Fibroblast of pulmonary artery (primary cell): ENCODE data around the gene GSTM4.
A peak's percentile ranks its signal among the peaks of the same experiment; 100 is the strongest.
"Not testable (repeated sequence)": the region's sequence is repeated elsewhere in the genome, so short reads cannot be mapped to it uniquely, and the experiment has no call there.

Experiments
- DNase-seq: peaks from one replicate; pipeline ENCODE4 v3.0.0-alpha.2; 2010; ENCODE audit warnings: low read depth
- H3K4me3 ChIP-seq: replicated peaks from 2 replicates; pipeline ENCODE4 v1.5.1; 2011; ENCODE audit warnings: low read depth, mild to moderate bottlenecking, control low read depth, low read length, moderate library complexity
- TF ChIP-seq, protein P1 (sequence below): IDR thresholded peaks from 2 replicates; pipeline ENCODE4 v1.5.1; 2011; ENCODE audit warnings: mild to moderate bottlenecking, control low read depth, low read length, inconsistent platforms; ENCODE audit errors: missing control alignments

Gene GSTM4

DNA sequence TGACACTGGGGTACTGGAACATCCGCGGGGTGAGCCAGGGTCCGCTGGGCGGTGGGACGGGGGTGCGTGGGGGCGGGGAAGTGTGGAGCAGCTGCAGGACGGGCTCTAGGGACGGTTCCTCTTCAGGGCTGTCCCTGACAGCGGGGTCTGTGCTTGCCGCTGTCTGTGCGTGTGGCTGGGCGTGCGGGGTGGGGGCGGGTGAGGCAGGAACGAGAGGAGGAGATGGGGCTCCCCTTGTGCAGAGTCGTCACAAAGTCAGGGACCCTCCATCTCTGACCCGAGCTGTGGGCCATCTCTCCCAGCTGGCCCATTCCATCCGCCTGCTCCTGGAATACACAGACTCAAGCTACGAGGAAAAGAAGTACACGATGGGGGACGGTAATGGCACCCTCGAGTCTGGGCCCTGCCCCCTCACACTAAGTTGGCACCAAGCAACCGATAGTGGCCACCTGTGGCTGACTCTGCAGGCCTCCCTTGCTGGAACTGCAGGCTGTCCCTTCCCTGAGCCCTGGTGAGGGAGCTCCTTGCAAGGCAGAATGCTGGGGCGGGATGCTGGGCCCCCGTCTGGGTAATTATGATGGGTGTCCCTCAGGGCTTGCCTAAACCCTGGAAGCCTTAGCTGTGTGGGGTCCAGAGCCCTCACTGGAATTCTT, 12.3 kb downstream of the GSTM4 start:
- TF ChIP-seq, protein P1, sequence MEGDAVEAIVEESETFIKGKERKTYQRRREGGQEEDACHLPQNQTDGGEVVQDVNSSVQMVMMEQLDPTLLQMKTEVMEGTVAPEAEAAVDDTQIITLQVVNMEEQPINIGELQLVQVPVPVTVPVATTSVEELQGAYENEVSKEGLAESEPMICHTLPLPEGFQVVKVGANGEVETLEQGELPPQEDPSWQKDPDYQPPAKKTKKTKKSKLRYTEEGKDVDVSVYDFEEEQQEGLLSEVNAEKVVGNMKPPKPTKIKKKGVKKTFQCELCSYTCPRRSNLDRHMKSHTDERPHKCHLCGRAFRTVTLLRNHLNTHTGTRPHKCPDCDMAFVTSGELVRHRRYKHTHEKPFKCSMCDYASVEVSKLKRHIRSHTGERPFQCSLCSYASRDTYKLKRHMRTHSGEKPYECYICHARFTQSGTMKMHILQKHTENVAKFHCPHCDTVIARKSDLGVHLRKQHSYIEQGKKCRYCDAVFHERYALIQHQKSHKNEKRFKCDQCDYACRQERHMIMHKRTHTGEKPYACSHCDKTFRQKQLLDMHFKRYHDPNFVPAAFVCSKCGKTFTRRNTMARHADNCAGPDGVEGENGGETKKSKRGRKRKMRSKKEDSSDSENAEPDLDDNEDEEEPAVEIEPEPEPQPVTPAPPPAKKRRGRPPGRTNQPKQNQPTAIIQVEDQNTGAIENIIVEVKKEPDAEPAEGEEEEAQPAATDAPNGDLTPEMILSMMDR, result no peak
- DNase-seq, result no peak
- peak overlapping the region; percentile 60 for H3K4me3 ChIP-seq

DNA sequence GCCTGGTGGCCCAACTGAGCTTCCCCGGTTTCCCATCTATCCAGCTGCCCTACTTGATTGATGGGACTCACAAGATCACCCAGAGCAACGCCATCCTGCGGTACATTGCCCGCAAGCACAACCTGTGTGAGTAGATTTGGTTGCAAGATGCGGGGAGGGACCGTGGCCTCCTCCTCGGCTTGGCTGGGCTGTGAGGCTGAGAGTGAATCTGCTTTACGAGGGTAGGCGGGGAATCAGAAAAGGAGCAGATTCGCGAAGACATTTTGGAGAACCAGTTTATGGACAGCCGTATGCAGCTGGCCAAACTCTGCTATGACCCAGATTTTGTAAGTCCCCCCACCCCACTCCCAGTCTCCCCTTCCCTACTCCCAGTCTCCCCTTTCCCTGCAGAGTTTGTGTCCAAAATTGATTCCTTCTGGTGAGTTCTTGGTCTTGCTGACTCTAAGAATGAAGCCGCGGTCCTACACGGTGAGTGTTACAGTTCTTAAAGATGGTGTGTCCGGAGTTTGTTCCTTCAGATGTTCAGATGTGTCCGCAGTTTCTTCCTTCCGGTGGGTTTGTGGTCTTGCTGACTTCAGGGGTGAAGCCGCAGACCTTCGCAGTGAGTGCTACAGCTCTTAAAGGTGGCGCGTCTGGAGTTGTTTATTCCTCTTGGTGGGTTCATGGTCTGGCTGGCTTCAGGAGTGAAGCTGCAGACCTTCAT, 13.5 kb downstream of the GSTM4 start:
- no peak overlapping the region for H3K4me3 ChIP-seq
- no peak for DNase-seq

DNA sequence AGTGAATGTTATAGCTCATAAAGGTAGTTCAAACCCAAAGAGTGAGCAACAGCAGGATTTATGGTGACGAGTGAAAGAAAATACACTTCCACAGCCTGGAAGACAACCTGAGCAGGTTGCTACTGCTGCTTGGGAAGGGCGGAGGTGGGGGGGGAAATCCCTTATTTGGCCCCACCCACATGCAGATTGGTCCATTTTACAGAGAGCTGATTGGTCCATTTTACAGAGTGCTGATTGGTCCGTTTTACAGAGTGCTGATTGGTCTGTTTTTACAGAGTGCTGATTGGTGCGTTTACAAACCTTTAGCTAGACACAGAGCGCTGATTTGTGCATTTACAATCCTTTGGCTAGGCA, 14.0 kb downstream of the GSTM4 start:
- H3K4me3 ChIP-seq, DNase-seq: not testable (repeated sequence)

More for the DNA sequence above, 13.5 kb downstream of the GSTM4 start:
- TF ChIP-seq, protein P1, result no peak

DNA sequence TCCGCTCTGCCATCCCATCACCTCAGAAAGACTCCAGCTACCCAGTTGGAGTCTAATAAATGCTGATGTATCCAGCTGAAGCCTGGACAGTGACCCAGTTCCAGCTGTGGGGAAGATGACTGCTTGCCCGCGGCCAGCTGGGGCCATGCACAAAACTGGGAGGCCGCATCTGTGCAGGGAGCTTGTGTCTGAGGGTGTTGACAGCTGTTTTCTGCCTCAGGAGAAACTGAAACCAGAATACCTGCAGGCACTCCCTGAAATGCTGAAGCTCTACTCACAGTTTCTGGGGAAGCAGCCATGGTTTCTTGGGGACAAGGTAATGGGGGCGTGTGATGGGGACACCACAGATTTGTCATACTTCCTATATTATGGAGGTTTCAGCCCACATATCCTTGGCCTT, 15.2 kb downstream of the GSTM4 start:
- DNase-seq, result no peak
- no peak overlapping the region for H3K4me3 ChIP-seq
- TF ChIP-seq, protein P1, result no peak

DNA sequence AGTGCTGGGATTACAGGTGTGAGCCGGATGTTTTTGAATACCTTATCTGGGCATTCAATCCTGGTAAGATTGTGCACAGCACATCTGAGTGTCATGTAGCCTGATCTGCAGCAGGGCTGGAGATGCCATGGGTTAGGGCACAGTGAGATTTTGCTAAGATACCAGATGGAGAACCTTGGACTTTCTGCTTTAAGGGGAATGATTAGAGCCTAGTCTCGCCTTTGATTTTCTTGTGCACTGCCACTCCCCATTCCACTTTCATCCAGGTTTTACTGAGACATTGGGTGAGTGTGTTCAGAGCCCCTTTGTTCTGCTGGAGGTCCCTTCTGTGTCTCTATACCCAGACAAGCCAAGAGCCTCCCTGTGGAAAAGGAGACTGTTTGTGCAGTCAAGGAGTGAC, 18.0 kb downstream of the GSTM4 start:
- DNase-seq, H3K4me3 ChIP-seq: not testable (repeated sequence)

DNA sequence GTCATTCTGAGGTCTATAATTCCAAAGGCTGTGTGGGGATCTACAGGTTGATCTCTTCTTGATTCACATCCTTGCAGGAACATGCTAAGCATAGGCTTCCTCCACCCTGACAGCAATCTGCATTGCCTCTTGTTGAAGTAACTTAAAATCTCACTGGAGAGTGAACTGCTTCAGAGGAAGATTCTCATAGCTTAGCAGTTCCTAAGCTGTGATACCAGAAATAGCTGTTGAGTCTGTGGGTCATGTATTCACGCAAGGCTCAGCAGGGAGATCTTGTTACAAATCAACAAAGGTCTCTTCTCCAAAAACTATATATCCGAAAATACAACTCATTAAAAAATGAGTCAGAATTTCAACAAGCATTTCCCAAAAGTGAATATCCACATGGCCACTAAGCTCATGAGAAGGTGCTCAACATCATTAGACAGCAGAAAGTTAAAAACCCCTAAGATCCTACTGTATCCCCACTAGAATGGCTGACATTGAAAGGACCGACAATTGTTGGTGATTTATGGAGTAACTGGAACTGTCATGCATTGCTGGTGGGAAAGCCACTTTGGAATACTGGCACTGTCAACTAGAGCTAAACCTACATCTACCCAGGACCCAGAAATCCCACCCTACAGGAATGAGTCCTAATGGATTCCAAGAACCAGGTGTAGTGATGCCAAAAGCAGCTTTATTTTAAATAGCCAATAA, 20.9 kb downstream of the GSTM4 start:
- not testable (repeated sequence) for DNase-seq, H3K4me3 ChIP-seq

DNA sequence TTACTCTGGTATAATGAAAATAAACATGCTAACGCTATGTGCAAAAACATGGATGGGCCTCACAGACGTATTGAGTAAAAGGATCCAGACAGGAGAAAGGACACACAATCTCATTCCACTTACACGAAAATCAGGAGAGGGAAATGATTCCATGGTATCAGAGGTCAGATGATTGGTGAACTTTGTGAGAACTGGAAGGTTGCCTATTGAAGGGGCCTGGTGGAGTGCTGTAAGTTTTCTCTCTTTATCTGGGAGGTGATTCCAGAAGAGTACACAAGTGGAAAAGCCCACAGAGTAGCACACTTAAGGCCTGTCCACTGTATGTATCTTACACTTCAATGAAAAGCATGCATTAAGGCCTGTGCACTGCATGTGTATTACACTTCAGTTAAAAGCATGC, 21.6 kb downstream of the GSTM4 start:
- DNase-seq, result no peak
- TF ChIP-seq, protein P1, result no peak
- no peak overlapping the region for H3K4me3 ChIP-seq

DNA sequence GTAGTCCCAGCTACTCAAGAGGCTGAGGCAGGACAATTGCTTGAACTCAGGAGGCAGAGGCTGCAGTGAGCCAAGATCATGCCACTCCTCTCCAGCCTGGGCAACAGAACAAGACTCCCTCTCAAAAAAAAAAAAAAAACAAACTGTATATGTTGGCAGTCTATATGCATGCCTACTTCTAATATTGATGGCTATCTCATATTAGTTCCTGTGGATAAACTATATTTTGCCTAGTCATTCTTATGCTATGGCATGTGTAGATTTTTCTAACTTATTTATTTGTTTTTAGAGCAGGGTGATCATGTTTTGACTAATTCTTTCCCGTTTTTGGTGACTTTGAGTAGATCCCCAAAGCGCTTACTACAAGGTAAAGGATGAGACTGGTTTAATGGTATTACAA, 22.7 kb downstream of the GSTM4 start:
- not testable (repeated sequence) for DNase-seq, H3K4me3 ChIP-seq

DNA sequence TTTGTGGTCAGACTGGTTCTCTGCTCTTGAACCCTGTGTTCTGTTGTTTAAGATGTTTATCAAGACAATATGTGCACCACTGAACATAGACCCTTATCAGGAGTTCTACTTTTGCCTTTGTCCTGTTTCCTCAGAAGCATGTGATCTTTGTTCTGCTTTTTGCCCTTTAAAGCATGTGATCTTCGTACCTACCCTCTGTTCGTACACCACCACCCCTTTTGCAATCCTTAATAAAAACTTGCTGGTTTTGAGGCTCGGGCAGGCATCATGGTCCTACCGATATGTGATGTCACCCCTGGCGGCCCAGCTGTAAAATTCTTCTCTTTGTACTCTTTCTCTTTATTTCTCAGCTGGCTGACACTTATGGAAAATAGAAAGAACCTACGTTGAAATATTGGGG, 28.9 kb downstream of the GSTM4 start:
- not testable (repeated sequence) for DNase-seq, H3K4me3 ChIP-seq

DNA sequence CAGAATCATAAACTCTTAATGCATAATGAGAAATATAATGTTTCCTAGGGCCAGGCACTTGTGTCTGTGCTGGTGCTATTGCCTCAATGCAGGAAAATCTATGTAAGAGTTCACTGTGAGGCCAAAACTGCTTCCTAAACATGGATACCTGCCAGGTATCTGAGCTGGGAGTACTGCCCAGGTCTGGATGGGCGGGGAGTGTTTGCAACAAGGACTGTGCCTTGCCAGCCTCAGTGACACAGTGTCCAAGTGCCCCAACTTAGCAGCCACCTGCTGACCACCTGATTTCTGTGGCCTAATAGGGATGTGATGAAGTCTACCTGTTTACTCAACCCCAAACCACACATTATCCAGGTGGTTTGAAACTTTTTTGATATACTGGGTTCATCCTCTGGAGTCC, 29.5 kb downstream of the GSTM4 start:
- not testable (repeated sequence) for H3K4me3 ChIP-seq

DNA sequence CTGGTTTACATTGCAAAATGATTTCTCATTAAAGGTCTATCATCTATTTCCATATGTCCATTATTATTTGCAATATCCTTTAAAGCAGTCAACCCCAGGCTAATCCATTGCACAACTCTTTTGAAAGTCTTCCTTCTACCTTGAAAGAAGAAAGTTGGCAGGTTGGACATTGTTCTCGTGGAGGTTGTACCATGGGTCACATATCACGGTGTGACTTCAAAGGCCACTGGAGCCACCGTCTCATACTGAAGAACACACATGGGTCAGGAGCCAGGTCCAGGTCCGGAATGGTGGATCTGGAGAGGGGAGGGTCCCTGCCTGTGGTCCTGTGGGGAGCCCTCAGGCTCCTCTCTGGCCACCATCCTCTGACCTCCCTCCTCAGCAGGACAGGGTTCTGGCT, 30.0 kb downstream of the GSTM4 start:
- H3K4me3 ChIP-seq, DNase-seq: not testable (repeated sequence)

More for the DNA sequence above, 29.5 kb downstream of the GSTM4 start:
- not testable (repeated sequence) for DNase-seq

DNA sequence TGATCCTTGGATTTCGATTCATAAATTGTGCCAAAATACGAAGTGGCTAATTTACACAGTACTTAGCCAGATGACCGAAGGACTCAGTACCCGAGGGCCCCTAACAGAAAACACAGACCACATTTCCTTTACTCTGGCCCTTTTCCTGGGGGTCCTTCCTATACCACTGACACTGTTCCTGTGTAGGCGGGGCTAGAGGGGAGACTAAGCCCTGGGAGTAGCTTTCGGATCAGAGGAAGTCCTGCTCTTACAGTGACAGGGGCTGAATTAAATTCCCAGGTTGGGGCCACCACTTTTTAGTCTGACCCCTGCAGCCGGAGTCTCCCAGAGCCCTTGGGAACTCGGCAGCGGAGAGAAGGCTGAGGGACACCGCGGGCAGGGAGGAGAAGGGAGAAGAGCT, 31.2 kb downstream of the GSTM4 start:
- peak overlapping the region; percentile 55 for H3K4me3 ChIP-seq
- not testable (repeated sequence) for DNase-seq
